NCI-H524 treated with DMSO at 0.1 percent for 48 hours (cell line): ENCODE results near the gene TRIM27.
A peak's percentile ranks its signal among the peaks of the same experiment; 100 is the strongest.
"Not testable (repeated sequence)": the region's sequence is repeated elsewhere in the genome, so short reads cannot be mapped to it uniquely, and the experiment has no call there.

ENCODE experiments used
- DNase-seq: peaks from one replicate; lab custom pipeline; 2025; lab: John Stamatoyannopoulos, UW

Gene TRIM27

GRCh38 chr6:28864326-28864923 lies 59.4 kb downstream of the TRIM27 start:
- DNase-seq, result no peak

DNA sequence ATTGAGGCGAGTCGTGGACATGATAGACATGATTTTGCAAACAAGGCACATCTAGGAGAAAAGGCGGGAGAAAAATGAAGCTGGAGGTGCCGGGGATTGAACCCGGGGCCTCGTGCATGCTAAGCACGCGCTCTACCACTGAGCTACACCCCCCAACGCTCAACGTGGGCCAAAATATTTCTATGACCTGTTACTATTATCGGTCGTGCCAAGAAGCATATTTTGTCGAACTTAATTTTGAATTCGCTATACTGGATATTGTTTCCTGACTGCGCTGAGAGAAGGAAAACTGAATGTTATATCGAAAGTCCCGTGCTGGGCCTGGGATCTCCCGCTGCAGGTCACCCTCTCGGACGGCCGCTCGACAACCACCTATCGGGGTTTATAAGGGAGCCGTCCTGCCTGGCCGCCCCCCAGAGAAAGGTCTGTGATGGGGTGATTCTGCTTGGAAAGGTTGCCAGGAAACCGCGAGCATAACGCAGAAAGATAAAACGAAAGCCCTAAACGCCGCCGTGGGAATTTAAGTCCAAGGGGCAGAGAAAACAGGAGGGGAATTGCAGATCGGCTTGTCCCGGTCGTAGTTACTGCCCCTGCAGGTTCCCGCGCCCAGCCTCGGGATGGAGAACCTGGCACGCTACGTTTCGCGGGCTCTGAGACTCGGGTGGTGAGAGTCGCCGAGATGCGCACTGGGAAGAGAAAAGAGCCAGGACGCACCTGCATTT lies 60.0 kb downstream of the TRIM27 start:
- peak; percentile 66 for DNase-seq

DNA sequence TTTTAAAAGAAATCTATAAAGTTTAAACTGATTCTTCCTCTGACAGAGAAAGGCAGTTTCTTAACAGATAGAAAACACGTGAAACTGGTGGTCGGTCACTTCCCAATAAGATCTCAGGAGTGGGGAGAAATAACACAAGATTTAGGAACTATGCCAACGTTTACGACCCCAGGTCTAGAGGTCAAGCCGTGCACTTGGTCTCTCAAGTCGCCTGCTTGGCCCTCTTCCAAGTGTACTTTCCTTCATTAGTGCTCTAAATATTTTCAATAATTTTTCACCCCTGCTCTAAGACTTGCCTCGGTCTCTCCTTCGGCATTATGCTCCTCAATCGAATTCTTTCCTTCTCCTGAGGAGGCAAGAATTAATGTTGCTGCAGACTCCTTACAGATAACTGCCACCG lies 61.7 kb downstream of the TRIM27 start:
- DNase-seq, result no peak

GRCh38 chr6:28861339-28861738 lies 62.4 kb downstream of the TRIM27 start:
- no peak for DNase-seq

- DNase-seq, result no peak
Measured at GRCh38 chr6:28860581-28860980, 63.2 kb downstream of the TRIM27 start.

GRCh38 chr6:28858963-28859362 lies 64.8 kb downstream of the TRIM27 start:
- DNase-seq, result no peak

DNA sequence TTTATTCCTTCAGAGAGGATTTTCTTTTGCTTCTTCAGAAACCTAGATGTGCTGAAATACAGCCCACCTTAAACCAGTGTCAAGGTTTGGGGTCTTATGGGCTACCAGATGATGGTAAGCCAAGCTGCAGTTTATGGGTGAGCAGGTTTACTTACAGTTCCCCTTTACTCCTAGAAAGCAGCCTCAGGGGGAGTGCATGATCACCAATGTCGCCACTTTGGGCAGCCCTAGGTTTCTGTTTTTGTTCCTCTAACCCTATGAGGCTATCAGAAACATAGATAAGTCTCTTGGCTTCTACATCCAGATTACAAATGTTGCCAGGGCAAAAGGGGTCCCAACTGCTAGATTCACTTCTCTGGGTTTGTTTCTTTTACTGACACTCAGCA lies 67.2 kb downstream of the TRIM27 start:
- DNase-seq, result no peak

DNA sequence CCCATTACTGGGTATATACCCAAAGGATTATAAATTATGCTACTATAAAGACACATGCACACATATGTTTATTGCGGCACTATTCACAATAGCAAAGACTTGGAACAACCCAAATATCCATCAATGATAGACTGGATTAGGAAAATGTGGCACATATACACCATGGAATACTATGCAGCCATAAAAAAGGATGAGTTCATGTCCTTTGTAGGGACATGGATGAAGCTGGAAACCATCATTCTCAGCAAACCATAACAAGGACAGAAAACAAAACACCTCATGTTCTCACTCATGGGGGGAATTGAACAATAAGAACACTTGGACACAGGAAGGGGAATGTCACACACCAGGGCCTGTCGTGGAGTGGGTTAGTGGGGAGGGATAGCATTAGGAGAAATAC lies 69.4 kb downstream of the TRIM27 start:
- DNase-seq, result not testable (repeated sequence)
